ENCODE measurements around the gene SNAPC4.

- TF ChIP-seq TCF12 (IDR thresholded peaks at IDR 0.05) (no peak), USF2 (IDR thresholded peaks at IDR 0.05; ENCODE audit: borderline replicate concordance, low read depth, low read length) (no peak), TEAD4 (IDR thresholded peaks at IDR 0.05; ENCODE audit: borderline replicate concordance, insufficient read depth) (no peak), RAD21 (IDR thresholded peaks at IDR 0.05; ENCODE audit: low read length) (no peak), GABPA (IDR thresholded peaks at IDR 0.05; ENCODE audit: low read depth) (no peak), FOXM1 (IDR thresholded peaks at IDR 0.05; ENCODE audit: low read depth) (no peak), CTCF (IDR thresholded peaks at IDR 0.05) (no peak), SMC3 (IDR thresholded peaks at IDR 0.05; ENCODE audit: low read depth, low read length) (no peak), EP300 (IDR thresholded peaks at IDR 0.05; ENCODE audit: borderline replicate concordance in 1 of 2, low read depth in 1 of 2, low read length in 1 of 2) (no peak)
- TF ChIP-seq, protein P1, sequence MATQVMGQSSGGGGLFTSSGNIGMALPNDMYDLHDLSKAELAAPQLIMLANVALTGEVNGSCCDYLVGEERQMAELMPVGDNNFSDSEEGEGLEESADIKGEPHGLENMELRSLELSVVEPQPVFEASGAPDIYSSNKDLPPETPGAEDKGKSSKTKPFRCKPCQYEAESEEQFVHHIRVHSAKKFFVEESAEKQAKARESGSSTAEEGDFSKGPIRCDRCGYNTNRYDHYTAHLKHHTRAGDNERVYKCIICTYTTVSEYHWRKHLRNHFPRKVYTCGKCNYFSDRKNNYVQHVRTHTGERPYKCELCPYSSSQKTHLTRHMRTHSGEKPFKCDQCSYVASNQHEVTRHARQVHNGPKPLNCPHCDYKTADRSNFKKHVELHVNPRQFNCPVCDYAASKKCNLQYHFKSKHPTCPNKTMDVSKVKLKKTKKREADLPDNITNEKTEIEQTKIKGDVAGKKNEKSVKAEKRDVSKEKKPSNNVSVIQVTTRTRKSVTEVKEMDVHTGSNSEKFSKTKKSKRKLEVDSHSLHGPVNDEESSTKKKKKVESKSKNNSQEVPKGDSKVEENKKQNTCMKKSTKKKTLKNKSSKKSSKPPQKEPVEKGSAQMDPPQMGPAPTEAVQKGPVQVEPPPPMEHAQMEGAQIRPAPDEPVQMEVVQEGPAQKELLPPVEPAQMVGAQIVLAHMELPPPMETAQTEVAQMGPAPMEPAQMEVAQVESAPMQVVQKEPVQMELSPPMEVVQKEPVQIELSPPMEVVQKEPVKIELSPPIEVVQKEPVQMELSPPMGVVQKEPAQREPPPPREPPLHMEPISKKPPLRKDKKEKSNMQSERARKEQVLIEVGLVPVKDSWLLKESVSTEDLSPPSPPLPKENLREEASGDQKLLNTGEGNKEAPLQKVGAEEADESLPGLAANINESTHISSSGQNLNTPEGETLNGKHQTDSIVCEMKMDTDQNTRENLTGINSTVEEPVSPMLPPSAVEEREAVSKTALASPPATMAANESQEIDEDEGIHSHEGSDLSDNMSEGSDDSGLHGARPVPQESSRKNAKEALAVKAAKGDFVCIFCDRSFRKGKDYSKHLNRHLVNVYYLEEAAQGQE (IDR thresholded peaks at IDR 0.05; ENCODE audit: low read depth, low read length): no peak
Measured at GRCh38 chr9:136402067-136402466, 2.1 kb upstream of the SNAPC4 start.
